K562 (cell line): ENCODE measurements around the gene BTAF1. TPM values are rescaled to one million over a fixed set of nuclear protein-coding genes. Genes with fewer than 3 reads are reported as not detected.

Experiments
- CBX5 ChIP-seq: IDR thresholded peaks from 2 replicates; pipeline ENCODE4 v1.6.1; 2014; ENCODE audit warnings: low read depth, borderline replicate concordance
- CC2D1A ChIP-seq: fragments of 450-650 bp; IDR thresholded peaks from 2 replicates; pipeline ENCODE4 v1.6.1; 2017; ENCODE audit warnings: mild to moderate bottlenecking
- E2F5 ChIP-seq: sonication (generic); formaldehyde crosslinking; IDR thresholded peaks from 2 replicates; pipeline ENCODE4 v1.8.0; 2022; ENCODE audit warnings: mild to moderate bottlenecking, missing genetic modification reagents
- FOXJ3 ChIP-seq: sonication (generic); formaldehyde crosslinking; IDR thresholded peaks from 2 replicates; pipeline ENCODE4 v1.4.0; 2020; ENCODE audit warnings: mild to moderate bottlenecking, missing genetic modification reagents
- GATAD2B ChIP-seq: fragments of 450-650 bp; IDR thresholded peaks from 2 replicates; pipeline ENCODE4 v1.6.1; 2017; ENCODE audit warnings: mild to moderate bottlenecking, borderline replicate concordance
- GTF2E2 ChIP-seq: fragments of 200-800 bp; sonication (Bioruptor generic); IDR thresholded peaks from 2 replicates; pipeline ENCODE4 v1.6.1; 2016; ENCODE audit warnings: missing genetic modification characterization, missing compliant biosample characterization
- HDGF ChIP-seq: fragments of 450-650 bp; IDR thresholded peaks from 2 replicates; pipeline ENCODE4 v1.6.1; 2016
- KDM2B ChIP-seq: fragments of 250-450 bp; sonication (Bioruptor Pico); IDR thresholded peaks from 2 replicates; pipeline ENCODE4 v1.8.0; 2021; ENCODE audit warnings: mild to moderate bottlenecking, moderate library complexity
- MYC ChIP-seq, 2 experiments: fragments of 250-450 bp in 1 of 2; sonication (Bioruptor Pico) in 1 of 2; IDR thresholded peaks; 2 replicates each; pipeline versions ENCODE4 v1.5.1 to v1.6.1; 2012 to 2021; ENCODE audit warnings: low read depth in 2 of 2, borderline replicate concordance in 1 of 2, improper control_type of control experiment in 1 of 2, low read length in 1 of 2, mild to moderate bottlenecking in 1 of 2, moderate library complexity in 1 of 2
- NFXL1 ChIP-seq: fragments of 450-650 bp; formaldehyde crosslinking; IDR thresholded peaks from 2 replicates; pipeline ENCODE4 v1.4.0; 2021; ENCODE audit warnings: mild to moderate bottlenecking
- PCBP2 ChIP-seq: fragments of 200-400 bp; formaldehyde crosslinking; IDR thresholded peaks from 2 replicates; pipeline ENCODE4 v1.6.1; 2018; ENCODE audit warnings: low read length, low read depth, mild to moderate bottlenecking, moderate library complexity; ENCODE audit not compliant: poor library complexity, severe bottlenecking
- POLR3G ChIP-seq: IDR thresholded peaks from 2 replicates; pipeline ENCODE4 v1.6.1; 2011; ENCODE audit not compliant: insufficient read length, insufficient replicate concordance; ENCODE audit errors: extremely low read depth
- TGIF2 ChIP-seq: sonication (generic); formaldehyde crosslinking; IDR thresholded peaks from 2 replicates; pipeline ENCODE4 v1.8.1; 2022; ENCODE audit warnings: mild to moderate bottlenecking, missing genetic modification reagents, moderate library complexity
- THAP7 ChIP-seq: fragments of 250-450 bp; sonication (Bioruptor Pico); IDR thresholded peaks from 2 replicates; pipeline ENCODE4 v1.5.0; 2021
- TRIM28 ChIP-seq: fragments of 450-650 bp; IDR thresholded peaks from 2 replicates; pipeline ENCODE4 v1.6.1; 2017
- XRCC4 ChIP-seq: IDR thresholded peaks from one replicate; pipeline ENCODE4 v1.6.1; 2011; ENCODE audit not compliant: insufficient read depth, insufficient read length; ENCODE audit errors: extremely low read depth
- ZNF121 ChIP-seq: sonication (generic); formaldehyde crosslinking; conservative IDR thresholded peaks from 2 replicates; pipeline ENCODE4 v1.8.0; 2022; ENCODE audit warnings: missing genetic modification reagents
- ZNF239 ChIP-seq: fragments of 250-450 bp; sonication (Bioruptor Pico); IDR thresholded peaks from 2 replicates; pipeline ENCODE4 v1.4.0; 2020; ENCODE audit warnings: mild to moderate bottlenecking
- ZNF354B ChIP-seq: fragments of 250-450 bp; sonication (Bioruptor Pico); IDR thresholded peaks from 2 replicates; pipeline ENCODE4 v1.4.0; 2020
- polyA plus RNA-seq, 8 experiments: library from polyadenylated mRNA; depleted of rRNA in 4 of 8; stranded (reverse) in 5 of 8; unstranded in 3 of 8; fragments of >200 nt; fragmentation: Nextera tagmentation in 2 of 8; fragmentation: Illumina TruSeq in 1 of 8; extraction: Ambion mirVana in 2 of 8; extraction: Trizol in 1 of 8; gene quantifications; 2 replicates each; pipeline versions ENCODE4 v1.2.1 to v1.2.3, GENCODE V29; 2011 to 2014; ENCODE audit warnings: inconsistent platforms in 1 of 8, missing spikeins in 1 of 8
- total RNA-seq, 7 experiments: library from RNA; depleted of rRNA in 6 of 7; stranded (reverse); fragments of >200 nt in 6 of 7; fragmentation: Illumina TruSeq in 2 of 7; extraction: Trizol in 2 of 7; gene quantifications; 2 replicates each; pipeline versions ENCODE4 v1.2.1 to v1.2.3, GENCODE V29; 2011 to 2021; ENCODE audit warnings: low replicate concordance in 1 of 7
- TF ChIP-seq, protein P1 (sequence below): IDR thresholded peaks from 2 replicates; pipeline ENCODE4 v1.6.1; 2016; ENCODE audit warnings: missing genetic modification characterization, missing compliant biosample characterization
- TF ChIP-seq, protein P2 (sequence below): sonication (generic); formaldehyde crosslinking; IDR thresholded peaks from 2 replicates; pipeline ENCODE4 v1.8.1; 2023; ENCODE audit warnings: mild to moderate bottlenecking, missing genetic modification reagents
- TF ChIP-seq, protein P3 (sequence below): sonication (generic); formaldehyde crosslinking; IDR thresholded peaks from 2 replicates; pipeline ENCODE4 v1.8.1; 2023; ENCODE audit warnings: mild to moderate bottlenecking, missing genetic modification reagents, moderate library complexity

BTAF1 gene
- total and polyA plus RNA-seq, 9 of the 15 experiments (the other 6 are each of a cell fraction or from before 2014, with no cell fraction given): 6.6 to 70.7 (median 30.5) TPM

- TF ChIP-seq, protein P1, sequence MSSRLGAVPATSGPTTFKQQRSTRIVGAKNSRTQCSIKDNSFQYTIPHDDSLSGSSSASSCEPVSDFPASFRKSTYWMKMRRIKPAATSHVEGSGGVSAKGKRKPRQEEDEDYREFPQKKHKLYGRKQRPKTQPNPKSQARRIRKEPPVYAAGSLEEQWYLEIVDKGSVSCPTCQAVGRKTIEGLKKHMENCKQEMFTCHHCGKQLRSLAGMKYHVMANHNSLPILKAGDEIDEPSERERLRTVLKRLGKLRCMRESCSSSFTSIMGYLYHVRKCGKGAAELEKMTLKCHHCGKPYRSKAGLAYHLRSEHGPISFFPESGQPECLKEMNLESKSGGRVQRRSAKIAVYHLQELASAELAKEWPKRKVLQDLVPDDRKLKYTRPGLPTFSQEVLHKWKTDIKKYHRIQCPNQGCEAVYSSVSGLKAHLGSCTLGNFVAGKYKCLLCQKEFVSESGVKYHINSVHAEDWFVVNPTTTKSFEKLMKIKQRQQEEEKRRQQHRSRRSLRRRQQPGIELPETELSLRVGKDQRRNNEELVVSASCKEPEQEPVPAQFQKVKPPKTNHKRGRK (tag): no peak
- no peak for TF ChIP-seq NFXL1
- no peak for TF ChIP-seq GATAD2B
- TF ChIP-seq, protein P2, sequence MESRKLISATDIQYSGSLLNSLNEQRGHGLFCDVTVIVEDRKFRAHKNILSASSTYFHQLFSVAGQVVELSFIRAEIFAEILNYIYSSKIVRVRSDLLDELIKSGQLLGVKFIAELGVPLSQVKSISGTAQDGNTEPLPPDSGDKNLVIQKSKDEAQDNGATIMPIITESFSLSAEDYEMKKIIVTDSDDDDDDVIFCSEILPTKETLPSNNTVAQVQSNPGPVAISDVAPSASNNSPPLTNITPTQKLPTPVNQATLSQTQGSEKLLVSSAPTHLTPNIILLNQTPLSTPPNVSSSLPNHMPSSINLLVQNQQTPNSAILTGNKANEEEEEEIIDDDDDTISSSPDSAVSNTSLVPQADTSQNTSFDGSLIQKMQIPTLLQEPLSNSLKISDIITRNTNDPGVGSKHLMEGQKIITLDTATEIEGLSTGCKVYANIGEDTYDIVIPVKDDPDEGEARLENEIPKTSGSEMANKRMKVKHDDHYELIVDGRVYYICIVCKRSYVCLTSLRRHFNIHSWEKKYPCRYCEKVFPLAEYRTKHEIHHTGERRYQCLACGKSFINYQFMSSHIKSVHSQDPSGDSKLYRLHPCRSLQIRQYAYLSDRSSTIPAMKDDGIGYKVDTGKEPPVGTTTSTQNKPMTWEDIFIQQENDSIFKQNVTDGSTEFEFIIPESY: peak; percentile 17; the same call in 1 of the 2 replicates
- no peak for TF ChIP-seq CBX5
- TF ChIP-seq THAP7: no peak
- no peak for TF ChIP-seq E2F5
- TF ChIP-seq KDM2B (CRISPR knock-in tag): no peak
- no peak for TF ChIP-seq CC2D1A
- TF ChIP-seq FOXJ3 (CRISPR knock-in tag): no peak
- peak; percentile 63; the same call in 1 of the 2 replicates for TF ChIP-seq GTF2E2
- no peak for TF ChIP-seq POLR3G
- TF ChIP-seq TRIM28: no peak
- no peak for TF ChIP-seq ZNF239
- TF ChIP-seq TGIF2: no peak
- TF ChIP-seq HDGF: no peak
- TF ChIP-seq XRCC4: no peak
- TF ChIP-seq ZNF354B (CRISPR knock-in tag): no peak
- no peak for TF ChIP-seq ZNF121 (CRISPR knock-in tag)
- TF ChIP-seq, protein P3, sequence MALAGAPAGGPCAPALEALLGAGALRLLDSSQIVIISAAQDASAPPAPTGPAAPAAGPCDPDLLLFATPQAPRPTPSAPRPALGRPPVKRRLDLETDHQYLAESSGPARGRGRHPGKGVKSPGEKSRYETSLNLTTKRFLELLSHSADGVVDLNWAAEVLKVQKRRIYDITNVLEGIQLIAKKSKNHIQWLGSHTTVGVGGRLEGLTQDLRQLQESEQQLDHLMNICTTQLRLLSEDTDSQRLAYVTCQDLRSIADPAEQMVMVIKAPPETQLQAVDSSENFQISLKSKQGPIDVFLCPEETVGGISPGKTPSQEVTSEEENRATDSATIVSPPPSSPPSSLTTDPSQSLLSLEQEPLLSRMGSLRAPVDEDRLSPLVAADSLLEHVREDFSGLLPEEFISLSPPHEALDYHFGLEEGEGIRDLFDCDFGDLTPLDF (CRISPR knock-in tag): no peak
- no peak for TF ChIP-seq PCBP2
- peak; percentile 88 for TF ChIP-seq MYC (IDR thresholded peaks at IDR 0.05; ENCODE audit: low read depth, low read length)
- TF ChIP-seq MYC (CRISPR knock-in tag; IDR thresholded peaks at IDR 0.05; ENCODE audit: borderline replicate concordance, low read depth): no peak
Measured at GRCh38 chr10:91908337-91909116, 15.0 kb upstream of the BTAF1 start (continued).
